Stimulated activated naive CD8-positive, alpha-beta T cell treated with anti-CD3 and anti-CD28 coated beads, Interleukin-15, Interleukin-2, amounts not matched to agents 100 ng/mL and 50 ng/mL, for 24 hours (primary cell): ENCODE results near the gene GADL1.

Experiments
- H3K27ac Mint-ChIP-seq: one replicate; pipeline ENCODE4 v1.8.0; 2021; ENCODE audit warnings: mild to moderate bottlenecking, mixed read lengths
- H3K27me3 Mint-ChIP-seq: one replicate; pipeline ENCODE4 v1.8.0; 2021; ENCODE audit warnings: mixed read lengths
- H3K36me3 Mint-ChIP-seq: one replicate; pipeline ENCODE4 v1.8.0; 2021; ENCODE audit warnings: low read depth, mixed read lengths
- H3K4me1 Mint-ChIP-seq: one replicate; pipeline ENCODE4 v1.8.0; 2021; ENCODE audit warnings: low read depth, mixed read lengths
- H3K4me3 Mint-ChIP-seq: one replicate; pipeline ENCODE4 v1.8.0; 2021; ENCODE audit warnings: mild to moderate bottlenecking, mixed read lengths
- H3K9me3 Mint-ChIP-seq: one replicate; pipeline ENCODE4 v1.8.0; 2021; ENCODE audit warnings: mixed read lengths

The GADL1 gene

GRCh38 chr3:30768046-30768445, 126.4 kb downstream of the GADL1 start:
- Mint-ChIP-seq H3K36me3 (no peaks in the 10 kb centered on the region), H3K27ac (no peak overlapping the region), H3K4me3 (no peak overlapping the region), H3K27me3 (no peaks in the 10 kb centered on the region), H3K4me1 (no peaks in the 10 kb centered on the region), H3K9me3 (no peaks in the 10 kb centered on the region)

GRCh38 chr3:30766522-30766921, 127.9 kb downstream of the GADL1 start:
- no peak overlapping the region for H3K4me3 Mint-ChIP-seq
- H3K27me3 Mint-ChIP-seq: no peaks in the 10 kb centered on the region
- H3K9me3 Mint-ChIP-seq: no peaks in the 10 kb centered on the region
- no peaks in the 10 kb centered on the region for H3K36me3 Mint-ChIP-seq
- no peaks in the 10 kb centered on the region for H3K4me1 Mint-ChIP-seq
- no peak overlapping the region for H3K27ac Mint-ChIP-seq

- H3K4me3 Mint-ChIP-seq: no peak overlapping the region
Observed at GRCh38 chr3:30764891-30765290, 129.6 kb downstream of the GADL1 start.

DNA sequence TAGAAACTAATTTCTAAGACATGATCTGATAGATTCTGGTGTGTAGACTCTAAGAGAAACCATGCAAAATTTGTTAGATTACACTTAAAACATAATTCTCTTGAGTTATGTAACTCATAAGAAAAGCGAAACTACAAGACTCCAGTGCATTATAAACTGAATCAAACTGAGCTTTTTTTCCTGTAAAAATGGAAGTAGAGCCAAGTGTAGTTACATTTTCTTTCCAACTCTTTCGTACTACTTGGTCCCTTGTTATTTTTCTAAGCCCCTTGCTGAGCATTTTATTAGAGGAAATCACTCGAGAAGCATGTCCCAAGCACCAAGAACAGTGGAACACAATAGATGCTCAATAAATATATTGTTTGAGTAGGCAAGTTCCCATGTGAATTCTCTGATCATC, 130.2 kb downstream of the GADL1 start:
- H3K4me1 Mint-ChIP-seq: no peaks in the 10 kb centered on the region
- no peak overlapping the region for H3K27ac Mint-ChIP-seq
- H3K4me3 Mint-ChIP-seq: no peak overlapping the region
- no peaks in the 10 kb centered on the region for H3K27me3 Mint-ChIP-seq
- no peaks in the 10 kb centered on the region for H3K9me3 Mint-ChIP-seq
- no peaks in the 10 kb centered on the region for H3K36me3 Mint-ChIP-seq

More at GRCh38 chr3:30764891-30765290, 129.6 kb downstream of the GADL1 start:
- H3K36me3 Mint-ChIP-seq: no peaks in the 10 kb centered on the region
- H3K27ac Mint-ChIP-seq: no peak overlapping the region
- no peaks in the 10 kb centered on the region for H3K27me3 Mint-ChIP-seq
- no peaks in the 10 kb centered on the region for H3K9me3 Mint-ChIP-seq
- no peaks in the 10 kb centered on the region for H3K4me1 Mint-ChIP-seq

GRCh38 chr3:30761374-30761773, 133.1 kb downstream of the GADL1 start:
- Mint-ChIP-seq H3K27me3 (peaks cover 4% of the 10 kb centered on the region), H3K27ac (no peak overlapping the region), H3K36me3 (no peaks in the 10 kb centered on the region), H3K4me1 (no peaks in the 10 kb centered on the region), H3K9me3 (no peaks in the 10 kb centered on the region), H3K4me3 (no peak overlapping the region)

DNA sequence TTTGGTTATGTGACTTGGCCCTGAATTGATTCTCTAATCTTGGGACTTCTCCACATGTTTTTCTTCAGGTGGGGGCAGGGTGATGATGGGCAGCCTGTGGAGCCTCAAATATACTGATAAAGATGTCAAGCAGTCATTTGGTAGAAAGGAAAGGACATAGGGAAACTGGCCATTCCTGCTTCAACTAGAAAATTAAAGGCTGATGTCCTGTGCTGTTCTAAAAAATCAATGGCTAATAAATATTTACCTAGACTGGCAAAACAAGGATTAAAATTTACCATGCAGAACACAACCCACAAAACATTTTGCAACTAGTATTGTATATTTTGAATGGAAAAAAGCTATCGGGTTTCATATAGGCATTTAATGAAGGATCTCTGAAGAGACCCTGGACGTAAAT, 133.7 kb downstream of the GADL1 start:
- H3K9me3 Mint-ChIP-seq: no peaks in the 10 kb centered on the region
- peaks cover 4% of the 10 kb centered on the region for H3K27me3 Mint-ChIP-seq
- no peak overlapping the region for H3K4me3 Mint-ChIP-seq
- no peak overlapping the region for H3K27ac Mint-ChIP-seq
- no peaks in the 10 kb centered on the region for H3K4me1 Mint-ChIP-seq
- H3K36me3 Mint-ChIP-seq: no peaks in the 10 kb centered on the region

- H3K27ac Mint-ChIP-seq: no peak overlapping the region
- H3K4me1 Mint-ChIP-seq: no peaks in the 10 kb centered on the region
- H3K4me3 Mint-ChIP-seq: no peak overlapping the region
- H3K9me3 Mint-ChIP-seq: no peaks in the 10 kb centered on the region
- H3K36me3 Mint-ChIP-seq: no peaks in the 10 kb centered on the region
- H3K27me3 Mint-ChIP-seq: peaks cover 4% of the 10 kb centered on the region
Observed at GRCh38 chr3:30760040-30760695, 134.3 kb downstream of the GADL1 start.

DNA sequence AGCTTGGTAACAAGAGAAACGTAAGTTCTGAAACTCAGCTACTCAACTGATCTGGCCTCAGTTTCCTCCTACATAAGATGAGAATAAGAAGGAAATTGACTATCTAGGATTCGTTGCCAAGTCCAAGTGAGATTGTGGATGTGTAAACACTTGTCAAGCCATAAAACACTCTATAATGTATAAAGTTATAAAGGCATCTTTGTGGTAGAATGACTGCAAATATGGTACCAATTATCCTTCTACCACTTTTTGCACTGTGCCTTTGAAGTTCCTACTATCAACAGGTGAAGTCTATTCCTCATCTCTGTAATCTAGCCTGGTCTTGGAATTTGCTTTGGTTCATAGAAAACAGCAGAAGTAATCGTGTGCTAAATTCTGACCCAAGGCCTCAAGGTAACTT, 138.2 kb downstream of the GADL1 start:
- H3K4me3 Mint-ChIP-seq: no peak overlapping the region
- H3K27me3 Mint-ChIP-seq: peaks cover 4% of the 10 kb centered on the region
- H3K9me3 Mint-ChIP-seq: no peaks in the 10 kb centered on the region
- H3K4me1 Mint-ChIP-seq: peaks cover 14% of the 10 kb centered on the region
- H3K27ac Mint-ChIP-seq: no peak overlapping the region
- H3K36me3 Mint-ChIP-seq: no peaks in the 10 kb centered on the region

DNA sequence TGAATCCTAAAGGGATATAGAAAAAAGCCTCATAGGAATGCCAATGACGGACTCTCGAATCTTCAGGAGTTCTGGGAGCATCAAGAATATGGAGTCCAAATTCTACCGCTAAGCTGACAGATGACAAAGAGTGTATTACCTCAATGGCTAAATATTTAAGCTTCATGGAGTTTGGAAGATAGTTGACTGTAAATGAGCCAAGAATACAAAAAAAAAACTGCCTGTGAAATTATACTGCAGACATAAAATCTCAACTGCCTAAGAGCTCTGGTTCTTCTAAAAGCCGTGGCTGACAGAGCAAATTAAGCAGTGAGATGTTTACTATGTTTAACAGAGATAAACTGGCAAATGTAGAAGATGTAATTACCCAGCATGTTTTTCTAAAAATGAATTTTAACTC, 140.0 kb downstream of the GADL1 start:
- Mint-ChIP-seq H3K27ac (no peak overlapping the region), H3K27me3 (peaks cover 4% of the 10 kb centered on the region), H3K4me1 (peaks cover 32% of the 10 kb centered on the region), H3K9me3 (no peaks in the 10 kb centered on the region), H3K4me3 (no peak overlapping the region), H3K36me3 (no peaks in the 10 kb centered on the region)

DNA sequence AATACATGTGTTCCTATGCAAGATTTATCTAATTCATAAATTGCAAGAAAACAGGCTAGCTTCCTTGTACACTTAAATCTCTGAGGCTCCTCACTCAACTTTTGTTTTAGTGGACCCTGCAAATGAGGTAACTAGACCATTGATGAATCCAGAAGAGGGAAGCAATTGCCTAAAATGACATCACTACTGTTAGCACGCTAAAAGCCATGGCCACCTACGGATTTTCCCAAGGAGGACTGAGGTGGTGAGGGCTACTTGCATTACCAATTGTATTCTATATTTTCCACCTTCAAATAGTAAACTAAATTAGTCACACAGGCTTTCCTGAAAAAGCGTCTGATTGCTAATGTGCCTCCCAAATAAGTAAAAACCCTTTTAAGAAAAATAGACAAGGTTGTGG, 140.7 kb downstream of the GADL1 start:
- H3K9me3 Mint-ChIP-seq: no peaks in the 10 kb centered on the region
- peaks cover 38% of the 10 kb centered on the region for H3K4me1 Mint-ChIP-seq
- no peaks in the 10 kb centered on the region for H3K36me3 Mint-ChIP-seq
- H3K27me3 Mint-ChIP-seq: peaks cover 4% of the 10 kb centered on the region
- no peak overlapping the region for H3K4me3 Mint-ChIP-seq
- H3K27ac Mint-ChIP-seq: no peak overlapping the region

- H3K27me3 Mint-ChIP-seq: no peaks in the 10 kb centered on the region
- H3K4me3 Mint-ChIP-seq: no peak overlapping the region
- no peaks in the 10 kb centered on the region for H3K9me3 Mint-ChIP-seq
- peaks cover 45% of the 10 kb centered on the region for H3K4me1 Mint-ChIP-seq
- no peaks in the 10 kb centered on the region for H3K36me3 Mint-ChIP-seq
- H3K27ac Mint-ChIP-seq: no peak overlapping the region
Observed at GRCh38 chr3:30752970-30753369, 141.5 kb downstream of the GADL1 start.

DNA sequence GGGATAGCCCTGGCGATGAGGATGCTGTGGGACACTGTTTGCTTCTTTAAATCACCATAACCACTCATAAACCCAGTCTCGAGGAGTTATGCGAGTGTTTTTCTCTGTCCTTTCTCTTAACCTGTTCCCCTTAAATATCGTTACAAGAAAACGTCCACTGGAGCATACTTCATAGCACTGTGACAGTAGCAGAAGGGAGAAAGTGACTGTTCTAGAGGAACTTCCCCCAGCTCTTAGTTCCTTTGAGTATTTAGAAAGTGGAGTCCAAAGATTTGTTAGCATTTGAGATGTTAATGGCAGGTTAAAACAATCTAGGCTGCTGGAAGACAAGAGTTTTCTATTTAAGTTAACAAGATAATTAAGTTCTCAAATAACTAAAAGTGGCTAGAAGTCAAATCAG, 142.0 kb downstream of the GADL1 start:
- H3K27me3 Mint-ChIP-seq: no peaks in the 10 kb centered on the region
- peaks cover 49% of the 10 kb centered on the region for H3K4me1 Mint-ChIP-seq
- H3K4me3 Mint-ChIP-seq: no peak overlapping the region
- H3K27ac Mint-ChIP-seq: no peak overlapping the region
- no peaks in the 10 kb centered on the region for H3K9me3 Mint-ChIP-seq
- H3K36me3 Mint-ChIP-seq: no peaks in the 10 kb centered on the region

- Mint-ChIP-seq H3K4me3 (no peak overlapping the region), H3K4me1 (peaks cover 49% of the 10 kb centered on the region), H3K9me3 (no peaks in the 10 kb centered on the region), H3K27ac (peak overlapping the region; percentile 59), H3K27me3 (no peaks in the 10 kb centered on the region), H3K36me3 (no peaks in the 10 kb centered on the region)
Observed at GRCh38 chr3:30751610-30752299, 142.7 kb downstream of the GADL1 start.

GRCh38 chr3:30750967-30751366, 143.5 kb downstream of the GADL1 start:
- Mint-ChIP-seq H3K4me3 (no peak overlapping the region), H3K9me3 (no peaks in the 10 kb centered on the region), H3K27me3 (no peaks in the 10 kb centered on the region), H3K27ac (no peak overlapping the region), H3K4me1 (peaks cover 49% of the 10 kb centered on the region), H3K36me3 (no peaks in the 10 kb centered on the region)

GRCh38 chr3:30749230-30749629, 145.2 kb downstream of the GADL1 start:
- H3K4me3 Mint-ChIP-seq: peak overlapping the region; percentile 35
- no peaks in the 10 kb centered on the region for H3K9me3 Mint-ChIP-seq
- H3K27ac Mint-ChIP-seq: peak overlapping the region; percentile 54
- no peaks in the 10 kb centered on the region for H3K27me3 Mint-ChIP-seq
- H3K4me1 Mint-ChIP-seq: peaks cover 49% of the 10 kb centered on the region
- no peaks in the 10 kb centered on the region for H3K36me3 Mint-ChIP-seq

DNA sequence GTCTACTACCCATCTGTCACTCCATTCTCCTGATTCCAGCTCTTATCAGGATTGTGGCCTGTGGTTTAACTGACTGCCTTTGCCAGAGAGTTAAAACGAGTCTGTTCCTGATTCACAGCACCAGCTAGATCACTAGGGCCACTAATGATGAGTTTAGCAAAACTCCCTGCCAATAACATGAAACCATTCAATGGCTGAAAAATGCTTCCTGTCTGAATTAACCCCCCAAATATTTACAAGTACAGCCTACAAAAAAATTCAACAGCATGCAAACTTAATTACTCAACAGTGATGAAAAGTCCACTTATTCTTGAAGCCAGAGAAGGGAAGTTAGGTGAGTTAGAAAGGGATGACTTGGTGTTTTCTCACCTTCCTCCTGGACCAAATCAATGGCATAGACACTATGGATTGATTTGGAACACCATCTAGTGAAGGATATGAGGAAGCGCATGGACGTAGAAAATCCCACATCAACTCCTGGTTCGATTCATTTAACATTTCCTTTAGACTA, 146.6 kb downstream of the GADL1 start:
- no peaks in the 10 kb centered on the region for H3K9me3 Mint-ChIP-seq
- H3K27me3 Mint-ChIP-seq: no peaks in the 10 kb centered on the region
- H3K4me3 Mint-ChIP-seq: no peak overlapping the region
- no peak overlapping the region for H3K27ac Mint-ChIP-seq
- H3K4me1 Mint-ChIP-seq: peaks cover 63% of the 10 kb centered on the region
- H3K36me3 Mint-ChIP-seq: no peaks in the 10 kb centered on the region
